Spleen (tissue), 11 donors: ENCODE results near the gene IPO4. TPM values are rescaled to one million over a fixed set of nuclear protein-coding genes. Genes with fewer than 3 reads are reported as not detected.

Experiments used
- DNase-seq: peaks from one replicate; pipeline ENCODE4 v3.0.0-alpha.2; 2020
- H3K27ac ChIP-seq, 8 donors: fragments of 200-600 bp; sonication (generic) in 7 of 8; 1 replicate in 4 of 8; 2 replicates in 4 of 8; pipeline versions ENCODE4 v1.5.0 to v1.8.0; 2016 to 2021; ENCODE audit warnings: inconsistent platforms in 4 of 8, mild to moderate bottlenecking in 4 of 8, moderate library complexity in 1 of 8
- H3K27me3 ChIP-seq, 7 donors: fragments of 200-600 bp; sonication (generic) in 6 of 7; replicated peaks in 1 of 7; 1 replicate in 4 of 7; 2 replicates in 3 of 7; pipeline versions ENCODE4 v1.5.0 to v1.8.0; 2016 to 2021; ENCODE audit warnings: inconsistent platforms in 3 of 7, mild to moderate bottlenecking in 1 of 7
- H3K36me3 ChIP-seq, 6 donors: fragments of 200-600 bp; sonication (generic) in 5 of 6; 1 replicate in 4 of 6; 2 replicates in 2 of 6; pipeline versions ENCODE4 v1.5.0 to v1.8.0; 2016 to 2021; ENCODE audit warnings: inconsistent platforms in 2 of 6
- H3K4me1 ChIP-seq, 6 donors: fragments of 200-600 bp; sonication (generic) in 5 of 6; 1 replicate in 3 of 6; 2 replicates in 3 of 6; pipeline versions ENCODE4 v1.5.0 to v1.8.0; 2016 to 2021; ENCODE audit warnings: inconsistent platforms in 3 of 6
- H3K4me3 ChIP-seq, 8 donors: fragments of 200-600 bp; sonication (generic) in 7 of 8; 1 replicate in 4 of 8; 2 replicates in 4 of 8; pipeline versions ENCODE4 v1.5.0 to v1.8.0; 2016 to 2021; ENCODE audit warnings: inconsistent platforms in 4 of 8, mild to moderate bottlenecking in 4 of 8, moderate library complexity in 2 of 8
- H3K9me3 ChIP-seq, 8 donors: fragments of 200-600 bp; sonication (generic) in 7 of 8; 1 replicate in 4 of 8; 2 replicates in 4 of 8; pipeline versions ENCODE4 v1.5.0 to v1.8.0; 2016 to 2021; ENCODE audit warnings: inconsistent platforms in 4 of 8
- POLR2A ChIP-seq, 3 donors: fragments of 450-650 bp; IDR thresholded peaks; one replicate each; pipeline ENCODE4 v1.5.1; 2017; ENCODE audit warnings: antibody characterized with exemption in 3 of 3, mild to moderate bottlenecking in 1 of 3
- POLR2AphosphoS5 ChIP-seq, 3 donors: sonication (generic); formaldehyde crosslinking; IDR thresholded peaks; one replicate each; pipeline ENCODE4 v1.5.1; 2017; ENCODE audit warnings: antibody characterized with exemption in 3 of 3
- WGBS, 5 donors: extraction: QIAGEN DNeasy Blood & Tissue Kit in 3 of 5; methylation state at CpG; one replicate each; pipeline versions ENCODE4 v1.1.5 to v1.1.7; 2013 to 2018; 5-methylcytosine and 5-hydroxymethylcytosine counted together
- intact Hi-C: fragments of 100-400 bp; cut with DNase I; formaldehyde crosslinking; loops from one replicate; pipeline ENCODE4 v1.15.0; 2023; ENCODE audit warnings: low total_unique reads
- polyA plus RNA-seq, 3 donors: library from polyadenylated mRNA; stranded (reverse); fragments of 200-250 nt; gene quantifications; one replicate each; pipeline ENCODE4 v1.2.1, GENCODE V29; 2013
- total RNA-seq, 7 donors: library from RNA; depleted of rRNA in 3 of 7; stranded (reverse); fragments of >200 nt in 3 of 7; fragmentation: NEBNext Ultra II Directional in 4 of 7; extraction: Animal tissue kit (Norgen Biotek cat#: 25700) in 4 of 7; gene quantifications; one replicate each; pipeline versions ENCODE4 v1.1.0 to v1.2.1, GENCODE V29; 2016 to 2021
- TF ChIP-seq, protein P1 (sequence below), 11 experiments: fragments of 200-600 bp in 7 of 11; fragments of 450-650 bp in 4 of 11; sonication (generic) in 4 of 11; IDR thresholded peaks in 8 of 11; conservative IDR thresholded peaks in 3 of 11; 1 replicate in 7 of 11; 2 replicates in 4 of 11; pipeline versions ENCODE4 v1.4.0 to v1.8.0; 2016 to 2021; ENCODE audit warnings: antibody characterized with exemption in 11 of 11, inconsistent platforms in 4 of 11, mild to moderate bottlenecking in 1 of 11
- donor health status: healthy with polysubstance abuse.
- donor health status: DM: no; HTN: no; CAD: no; lungs with moderate emphysema.
- donor health status: DM: no; HTN: no; CAD: no.
- donor health status: Bipolar disorder and iron deficiency.
- donor health status: healthy.
- donor health status: DM: no; HTN: no; CAD: no.
- donor health status: DM: yes; HTN: yes; CAD: no.

The IPO4 gene
- total and polyA plus RNA-seq, 10 donors: 10.0 to 49.7 (median 21.5) TPM

- Histone ChIP-seq H3K4me1 (peaks cover 28 to 80% (median 45%) of the 10 kb centered on the region in 6 donors), H3K27me3 (no peaks in the 10 kb centered on the region), H3K9me3 (no peaks in the 10 kb centered on the region), H3K27ac (peak within 1 kb of the TSS; percentile 95 to 100 (median 98)), H3K36me3 (peaks cover 0 to 47% (median 12%) of the 10 kb centered on the region in 6 donors), H3K4me3 (peak within 1 kb of the TSS; percentile 61 to 90 (median 84))
- whole genome bisulfite sequencing, 5 donors: 0 to 1% (median 1%) methylated on average over 25 to 89 of the region's 89 CpGs
- intact Hi-C loops: no loop called here
- TF ChIP-seq, protein P1, sequence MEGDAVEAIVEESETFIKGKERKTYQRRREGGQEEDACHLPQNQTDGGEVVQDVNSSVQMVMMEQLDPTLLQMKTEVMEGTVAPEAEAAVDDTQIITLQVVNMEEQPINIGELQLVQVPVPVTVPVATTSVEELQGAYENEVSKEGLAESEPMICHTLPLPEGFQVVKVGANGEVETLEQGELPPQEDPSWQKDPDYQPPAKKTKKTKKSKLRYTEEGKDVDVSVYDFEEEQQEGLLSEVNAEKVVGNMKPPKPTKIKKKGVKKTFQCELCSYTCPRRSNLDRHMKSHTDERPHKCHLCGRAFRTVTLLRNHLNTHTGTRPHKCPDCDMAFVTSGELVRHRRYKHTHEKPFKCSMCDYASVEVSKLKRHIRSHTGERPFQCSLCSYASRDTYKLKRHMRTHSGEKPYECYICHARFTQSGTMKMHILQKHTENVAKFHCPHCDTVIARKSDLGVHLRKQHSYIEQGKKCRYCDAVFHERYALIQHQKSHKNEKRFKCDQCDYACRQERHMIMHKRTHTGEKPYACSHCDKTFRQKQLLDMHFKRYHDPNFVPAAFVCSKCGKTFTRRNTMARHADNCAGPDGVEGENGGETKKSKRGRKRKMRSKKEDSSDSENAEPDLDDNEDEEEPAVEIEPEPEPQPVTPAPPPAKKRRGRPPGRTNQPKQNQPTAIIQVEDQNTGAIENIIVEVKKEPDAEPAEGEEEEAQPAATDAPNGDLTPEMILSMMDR (IDR thresholded peaks at IDR 0.05 in 8 of 11, conservative IDR thresholded peaks at IDR 0.05 in 3 of 11): peak in 2 of 11 experiments; percentile 8 to 29
- TF ChIP-seq POLR2AphosphoS5 (IDR thresholded peaks at IDR 0.05): peak; percentile 96 to 98 (median 96)
- TF ChIP-seq POLR2A (IDR thresholded peaks at IDR 0.05): peak in 2 of 3 donors; percentile 29 to 48
- DNase-seq: peak; percentile 99
These were observed 6.8 kb upstream of the IPO4 start, which contains the start of gene TM9SF1 for GRCh38 chr14:24195186-24196070. TM9SF1 (minus strand) TSS chr14:24195441; CDS start chr14:24195019, 422 bp downstream.

DNA sequence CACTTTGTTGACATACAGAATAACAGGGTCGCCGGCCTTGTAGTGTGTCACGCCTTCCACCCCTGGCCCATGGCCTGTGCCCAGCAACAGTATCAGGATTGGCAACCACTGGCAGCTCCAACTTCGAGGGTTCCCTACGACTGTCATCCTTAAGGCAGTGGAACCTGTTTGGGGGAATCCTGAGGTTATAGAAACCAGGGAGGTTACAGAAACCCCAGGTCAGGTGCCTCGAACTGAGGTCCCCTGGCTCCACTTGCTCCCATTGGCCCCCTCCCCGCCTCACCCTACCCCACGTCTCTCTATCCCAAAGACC, 6.2 kb upstream of the IPO4 start:
- H3K27me3 ChIP-seq: no peaks in the 10 kb centered on the region
- H3K4me3 ChIP-seq: peak overlapping the region; percentile 61 to 90 (median 84)
- TF ChIP-seq, protein P1 (IDR thresholded peaks at IDR 0.05 in 8 of 11, conservative IDR thresholded peaks at IDR 0.05 in 3 of 11): no peak
- no peak for TF ChIP-seq POLR2AphosphoS5 (IDR thresholded peaks at IDR 0.05)
- no peak for TF ChIP-seq POLR2A (IDR thresholded peaks at IDR 0.05)
- intact Hi-C loops: no loop called here
- WGBS, 5 donors: 55 to 66% (median 58%) methylated on average over 7 to 8 of the region's 8 CpGs
- DNase-seq: no peak
- peaks cover 0 to 47% (median 12%) of the 10 kb centered on the region in 6 donors for H3K36me3 ChIP-seq
- no peaks in the 10 kb centered on the region for H3K9me3 ChIP-seq
- peak overlapping the region; percentile 95 to 100 (median 98) for H3K27ac ChIP-seq
- peaks cover 28 to 81% (median 45%) of the 10 kb centered on the region in 6 donors for H3K4me1 ChIP-seq

DNA sequence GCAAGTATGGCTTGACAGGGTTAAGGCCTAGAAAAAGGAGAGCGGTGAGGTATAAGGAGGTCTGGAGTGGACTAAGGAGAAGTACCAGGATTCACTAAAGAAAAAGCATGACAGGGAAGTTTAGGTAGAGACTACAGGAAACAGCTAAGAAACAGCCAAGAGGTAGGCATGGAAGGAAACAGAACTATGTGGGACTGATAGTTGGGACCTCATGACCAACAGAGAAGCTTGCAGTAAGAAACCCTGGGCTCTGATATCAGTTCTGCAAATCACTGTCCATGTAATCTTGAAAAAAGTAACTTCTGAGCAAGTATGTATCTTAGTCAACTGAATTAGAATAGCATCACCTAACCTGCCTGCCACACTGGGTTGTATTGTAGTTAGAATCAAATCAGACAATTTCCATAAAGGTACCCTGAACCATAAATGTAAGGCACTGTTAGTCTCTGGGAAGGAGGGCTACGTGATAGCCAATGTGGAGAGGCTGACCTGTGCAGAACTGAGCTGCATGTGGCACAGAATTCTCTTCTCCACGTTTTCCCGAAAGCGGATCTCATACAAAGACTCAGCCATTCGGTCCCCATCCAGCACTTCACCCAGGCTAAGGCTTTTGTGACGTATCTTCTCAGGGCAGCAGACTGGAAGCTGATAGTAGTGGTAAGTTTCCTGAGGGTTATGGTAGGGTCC, 5.7 kb upstream of the IPO4 start:
- H3K27ac ChIP-seq: peak overlapping the region in 6 of 8 donors; percentile 95 to 100 (median 98)
- 85 to 93% (median 90%) methylated on average over 7 of the region's 7 CpGs for WGBS, 5 donors
- H3K9me3 ChIP-seq: no peaks in the 10 kb centered on the region
- H3K27me3 ChIP-seq: no peaks in the 10 kb centered on the region
- H3K4me1 ChIP-seq: peaks cover 28 to 81% (median 49%) of the 10 kb centered on the region in 6 donors
- TF ChIP-seq POLR2A (IDR thresholded peaks at IDR 0.05) (no peak), POLR2AphosphoS5 (IDR thresholded peaks at IDR 0.05) (no peak)
- TF ChIP-seq, protein P1 (IDR thresholded peaks at IDR 0.05 in 8 of 11, conservative IDR thresholded peaks at IDR 0.05 in 3 of 11): no peak
- intact Hi-C loops: no loop called here
- H3K4me3 ChIP-seq: peak overlapping the region in 7 of 8 donors; percentile 77 to 90 (median 84)
- H3K36me3 ChIP-seq: peaks cover 0 to 42% (median 12%) of the 10 kb centered on the region in 6 donors
- no peak for DNase-seq
